ENCODE measurements around the gene MED9.

GRCh38 chr17:17466511-17466910, 10.3 kb upstream of the MED9 start:
- TF ChIP-seq CTCF (IDR thresholded peaks at IDR 0.05; ENCODE audit: low read depth, low read length) (no peak), POLR2A (IDR thresholded peaks at IDR 0.05; ENCODE audit: extremely low read depth, insufficient read length) (no peak)
